Tibial artery (tissue), 4 donors: ENCODE measurements around the gene HELT.

Source experiments
- DNase-seq, 2 donors: peaks; one replicate each; pipeline ENCODE4 v3.0.0-alpha.2; 2019
- H3K27ac ChIP-seq, 2 donors: fragments of 200-600 bp; sonication (generic) in 1 of 2; 1 replicate in 1 of 2; 2 replicates in 1 of 2; pipeline ENCODE4 v1.5.1; 2018 to 2019; ENCODE audit warnings: mild to moderate bottlenecking in 1 of 2
- H3K27me3 ChIP-seq, 2 donors: fragments of 200-600 bp; sonication (generic) in 1 of 2; one replicate each; pipeline versions ENCODE4 v1.5.1 to v1.6.0; 2016 to 2019
- H3K36me3 ChIP-seq, 3 donors: fragments of 200-600 bp; sonication (generic) in 2 of 3; one replicate each; pipeline ENCODE4 v1.5.1; 2016 to 2019; ENCODE audit warnings: mild to moderate bottlenecking in 2 of 3
- H3K4me1 ChIP-seq, 4 donors: fragments of 200-600 bp; sonication (generic) in 2 of 4; 1 replicate in 3 of 4; 2 replicates in 1 of 4; pipeline ENCODE4 v1.5.1; 2016 to 2019
- H3K4me3 ChIP-seq, 2 donors: fragments of 200-600 bp; sonication (generic) in 1 of 2; 1 replicate in 1 of 2; 2 replicates in 1 of 2; pipeline ENCODE4 v1.5.1; 2018 to 2019; ENCODE audit warnings: mild to moderate bottlenecking in 2 of 2
- H3K9me3 ChIP-seq, 3 donors: fragments of 200-600 bp; sonication (generic) in 1 of 3; one replicate each; pipeline ENCODE4 v1.5.1; 2016 to 2019
- intact Hi-C: fragments of 100-400 bp; cut with DNase I; formaldehyde crosslinking; loops from one replicate; pipeline ENCODE4 v1.15.0; 2023; ENCODE audit warnings: low total_unique reads
- TF ChIP-seq, protein P1 (sequence below), 2 experiments: fragments of 200-600 bp in 1 of 2; fragments of 450-650 bp in 1 of 2; IDR thresholded peaks; one replicate each; pipeline ENCODE4 v1.5.1; 2017 to 2019; ENCODE audit warnings: antibody characterized with exemption in 2 of 2, mild to moderate bottlenecking in 1 of 2, moderate library complexity in 1 of 2

Gene HELT

DNA sequence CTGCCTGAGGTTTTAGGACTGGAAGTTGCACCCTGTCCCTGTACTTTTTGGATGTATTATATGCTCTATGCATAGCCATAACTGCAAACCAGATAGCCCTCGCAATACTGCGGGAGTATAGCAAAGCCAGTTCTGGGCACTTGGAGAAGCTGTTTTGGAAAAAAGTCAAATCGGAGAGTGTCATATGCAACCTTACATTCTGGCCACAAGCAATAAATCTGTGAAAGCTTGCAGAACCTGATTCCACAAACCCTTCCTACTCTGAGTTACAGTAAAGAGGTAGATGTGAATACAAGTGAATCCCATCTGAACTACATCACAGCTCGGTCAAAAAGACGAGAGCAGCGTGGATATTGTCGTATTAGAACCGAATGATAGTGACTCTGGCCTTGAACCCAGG lies 10.3 kb downstream of the HELT start:
- Histone ChIP-seq H3K27me3 (peaks cover 0 to 18% of the 10 kb centered on the region in 2 donors), H3K27ac (no peak overlapping the region)
- DNase-seq, result no peak

DNA sequence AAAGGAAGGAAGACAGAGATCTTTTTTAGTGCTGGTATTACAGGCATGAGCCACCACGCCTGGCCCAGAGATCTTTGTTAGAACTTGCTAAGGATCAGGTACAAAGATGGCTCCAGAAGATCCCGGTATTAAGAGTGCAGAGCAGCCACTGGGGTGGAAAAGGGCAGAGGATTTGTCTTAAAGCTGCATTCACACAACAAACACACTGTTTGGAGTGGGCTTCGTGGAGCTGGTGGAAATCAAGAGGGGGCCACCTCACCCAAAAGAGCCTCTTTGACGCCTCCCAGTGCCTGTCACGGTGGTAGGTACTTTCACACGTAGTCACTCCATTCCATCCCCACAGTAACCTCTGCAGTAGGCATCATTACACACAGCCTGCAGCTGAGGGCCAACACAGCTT lies 13.3 kb downstream of the HELT start:
- TF ChIP-seq, protein P1, sequence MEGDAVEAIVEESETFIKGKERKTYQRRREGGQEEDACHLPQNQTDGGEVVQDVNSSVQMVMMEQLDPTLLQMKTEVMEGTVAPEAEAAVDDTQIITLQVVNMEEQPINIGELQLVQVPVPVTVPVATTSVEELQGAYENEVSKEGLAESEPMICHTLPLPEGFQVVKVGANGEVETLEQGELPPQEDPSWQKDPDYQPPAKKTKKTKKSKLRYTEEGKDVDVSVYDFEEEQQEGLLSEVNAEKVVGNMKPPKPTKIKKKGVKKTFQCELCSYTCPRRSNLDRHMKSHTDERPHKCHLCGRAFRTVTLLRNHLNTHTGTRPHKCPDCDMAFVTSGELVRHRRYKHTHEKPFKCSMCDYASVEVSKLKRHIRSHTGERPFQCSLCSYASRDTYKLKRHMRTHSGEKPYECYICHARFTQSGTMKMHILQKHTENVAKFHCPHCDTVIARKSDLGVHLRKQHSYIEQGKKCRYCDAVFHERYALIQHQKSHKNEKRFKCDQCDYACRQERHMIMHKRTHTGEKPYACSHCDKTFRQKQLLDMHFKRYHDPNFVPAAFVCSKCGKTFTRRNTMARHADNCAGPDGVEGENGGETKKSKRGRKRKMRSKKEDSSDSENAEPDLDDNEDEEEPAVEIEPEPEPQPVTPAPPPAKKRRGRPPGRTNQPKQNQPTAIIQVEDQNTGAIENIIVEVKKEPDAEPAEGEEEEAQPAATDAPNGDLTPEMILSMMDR (IDR thresholded peaks at IDR 0.05), result no peak
- intact Hi-C loops, result no loop called here

More for the DNA sequence above, 10.3 kb downstream of the HELT start:
- TF ChIP-seq, protein P1 (IDR thresholded peaks at IDR 0.05), result no peak
- Histone ChIP-seq H3K36me3 (no peaks in the 10 kb centered on the region), H3K9me3 (no peaks in the 10 kb centered on the region), H3K4me3 (no peak overlapping the region), H3K4me1 (no peaks in the 10 kb centered on the region)
- intact Hi-C loops, result no loop called here

DNA sequence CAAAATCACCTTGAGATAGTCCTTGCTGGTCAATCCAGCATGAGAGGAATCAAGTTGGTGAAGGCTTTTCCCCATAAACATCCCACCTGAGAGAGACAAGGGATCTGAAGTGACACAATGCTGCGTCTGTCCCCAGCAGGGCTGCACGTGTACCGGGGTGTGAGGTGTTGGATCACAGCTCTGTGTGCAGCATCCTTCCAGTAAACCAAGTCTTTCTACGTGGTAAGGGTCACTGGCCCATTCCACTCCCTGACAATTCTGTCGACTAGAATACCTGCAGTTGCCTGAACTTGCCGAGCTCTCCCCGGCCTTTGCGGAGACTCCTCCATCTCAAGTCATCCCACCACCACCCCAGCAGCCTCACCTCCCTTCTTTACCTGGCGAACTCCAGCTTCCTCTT lies 14.8 kb downstream of the HELT start:
- Histone ChIP-seq H3K36me3 (no peaks in the 10 kb centered on the region), H3K4me3 (no peak overlapping the region), H3K9me3 (no peaks in the 10 kb centered on the region), H3K4me1 (no peaks in the 10 kb centered on the region), H3K27me3 (no peaks in the 10 kb centered on the region), H3K27ac (no peak overlapping the region)
- DNase-seq, result no peak
- intact Hi-C loops, result no loop called here
- TF ChIP-seq, protein P1 (IDR thresholded peaks at IDR 0.05), result no peak

More for the DNA sequence above, 13.3 kb downstream of the HELT start:
- Histone ChIP-seq H3K4me1 (no peaks in the 10 kb centered on the region), H3K9me3 (no peaks in the 10 kb centered on the region), H3K4me3 (no peak overlapping the region), H3K27ac (no peak overlapping the region), H3K27me3 (no peaks in the 10 kb centered on the region), H3K36me3 (no peaks in the 10 kb centered on the region)
- no peak for DNase-seq

DNA sequence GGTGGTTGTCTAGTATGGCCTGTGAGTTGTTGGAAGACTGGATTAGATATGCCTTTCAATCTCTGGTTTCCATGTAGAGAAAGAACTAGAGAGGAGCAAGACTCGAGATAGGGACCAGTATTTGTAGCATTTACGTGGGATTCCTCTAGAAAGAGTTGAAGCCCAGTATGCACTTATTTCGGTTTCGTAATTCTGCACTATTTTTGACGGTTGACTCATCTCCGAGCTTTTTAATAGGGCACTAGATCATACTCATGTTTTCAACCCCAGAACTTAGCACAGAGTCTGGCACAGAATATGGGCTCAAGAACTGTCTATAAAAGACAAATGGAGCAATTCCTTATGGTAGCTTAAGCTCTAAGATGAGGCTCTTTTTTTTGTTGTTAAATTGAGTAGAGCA lies 15.7 kb downstream of the HELT start:
- no peak overlapping the region for H3K27ac ChIP-seq
- H3K4me1 ChIP-seq, result no peaks in the 10 kb centered on the region
- H3K27me3 ChIP-seq, result no peaks in the 10 kb centered on the region
- H3K4me3 ChIP-seq, result no peak overlapping the region
- DNase-seq, result no peak
- TF ChIP-seq, protein P1 (IDR thresholded peaks at IDR 0.05), result no peak
- intact Hi-C loops, result no loop called here
- H3K9me3 ChIP-seq, result no peaks in the 10 kb centered on the region
- no peaks in the 10 kb centered on the region for H3K36me3 ChIP-seq

DNA sequence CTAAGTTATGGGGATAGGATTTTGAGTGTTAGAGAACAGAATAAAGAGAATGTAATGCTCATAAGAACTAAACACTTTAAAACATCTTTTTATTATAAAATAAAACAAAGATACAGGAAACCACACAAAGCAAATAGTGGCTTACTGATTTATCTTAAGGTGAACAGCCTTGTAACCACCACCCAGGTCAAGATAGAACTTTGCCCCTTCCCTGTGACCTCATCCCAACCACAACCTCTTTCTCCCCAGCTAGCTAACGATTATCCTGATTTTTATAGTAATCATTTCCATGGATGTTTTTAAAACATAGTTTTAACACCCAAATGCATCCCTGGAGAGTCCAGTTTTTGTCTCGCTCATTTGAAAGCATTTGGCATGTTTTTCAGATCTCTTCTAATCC lies 17.0 kb downstream of the HELT start:
- no peak for DNase-seq
- Histone ChIP-seq H3K9me3 (no peaks in the 10 kb centered on the region), H3K27me3 (no peaks in the 10 kb centered on the region), H3K4me3 (no peak overlapping the region), H3K27ac (no peak overlapping the region), H3K36me3 (no peaks in the 10 kb centered on the region), H3K4me1 (no peaks in the 10 kb centered on the region)
- TF ChIP-seq, protein P1 (IDR thresholded peaks at IDR 0.05), result no peak
- intact Hi-C loops, result no loop called here

DNA sequence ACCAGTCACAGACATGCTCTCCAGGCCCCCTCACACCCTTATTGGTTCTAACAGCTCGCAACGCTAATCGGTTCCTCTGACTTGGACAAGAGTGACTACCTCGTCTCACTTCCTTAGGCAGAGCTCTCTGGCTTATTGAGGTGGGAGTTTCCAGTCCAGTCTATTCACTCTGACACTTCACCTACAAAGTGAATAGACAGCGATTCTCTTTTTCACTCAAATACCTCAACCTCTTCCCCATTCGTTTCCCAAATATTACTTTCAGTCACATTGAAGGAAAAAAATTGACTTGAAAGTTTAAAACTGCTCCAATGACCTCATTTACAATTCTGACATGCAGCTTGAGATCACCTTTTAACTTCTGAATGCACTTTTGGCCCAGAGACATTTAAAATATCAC lies 17.7 kb downstream of the HELT start:
- TF ChIP-seq, protein P1 (IDR thresholded peaks at IDR 0.05), result no peak
- Histone ChIP-seq H3K27ac (no peak overlapping the region), H3K4me1 (no peaks in the 10 kb centered on the region), H3K4me3 (no peak overlapping the region), H3K9me3 (no peaks in the 10 kb centered on the region), H3K36me3 (no peaks in the 10 kb centered on the region), H3K27me3 (no peaks in the 10 kb centered on the region)
- intact Hi-C loops, result no loop called here
- no peak for DNase-seq
